SK-N-SH (cell line): ENCODE results near the gene TIAM1. TPM values are rescaled to one million over a fixed set of nuclear protein-coding genes. Genes with fewer than 3 reads are reported as not detected.

ENCODE experiments used
- CTCF ChIA-PET: fragments of 300-600, 350-600 bp; formaldehyde crosslinking; extraction: SDS; loops from one replicate; lab custom pipeline; 2021; lab: Yijun Ruan, JAX
- POLR2A ChIA-PET: fragments of 350-600 bp; sonication (Branson Sonifier 250); formaldehyde crosslinking; extraction: SDS; loops from one replicate; lab custom pipeline; 2020; ENCODE audit warnings: antibody characterized with exemption, inconsistent platforms; lab: Yijun Ruan, JAX
- DNase-seq: peaks from one replicate; pipeline ENCODE4 v3.0.0; 2012
- H2AFZ ChIP-seq: fragments of 200-600 bp; sonication (generic); 2 replicates; pipeline ENCODE4 v1.8.1; 2016; ENCODE audit warnings: antibody characterized with exemption, mild to moderate bottlenecking, low read depth
- H3F3A ChIP-seq: fragments of 200-600 bp; sonication (generic); replicated peaks from 2 replicates; pipeline ENCODE3; 2016; ENCODE audit warnings: antibody characterized with exemption, mild to moderate bottlenecking; ENCODE audit not compliant: insufficient read depth
- H3K27ac ChIP-seq, 2 experiments: fragments of 200-500 bp in 1 of 2; fragments of 200-600 bp in 1 of 2; sonication (Bioruptor generic) in 1 of 2; sonication (generic), shearing (Covaris generic) in 1 of 2; 2 replicates each; pipeline versions ENCODE4 v1.5.1 to v1.6.1; 2014 to 2016; ENCODE audit warnings: low read depth in 2 of 2, inconsistent platforms in 1 of 2, low read length in 1 of 2, mild to moderate bottlenecking in 1 of 2, mixed read lengths in 1 of 2
- H3K27me3 ChIP-seq: fragments of 200-600 bp; sonication (generic), shearing (Covaris generic); 2 replicates; pipeline ENCODE4 v1.6.1; 2016; ENCODE audit warnings: mixed run types; ENCODE audit not compliant: insufficient read depth
- H3K36me3 ChIP-seq, 2 experiments: fragments of 200-500 bp in 1 of 2; fragments of 200-600 bp in 1 of 2; sonication (Bioruptor generic) in 1 of 2; sonication (generic) in 1 of 2; replicated peaks in 1 of 2; 2 replicates each; pipeline versions ENCODE3 to v1.5.1; 2014 to 2016; ENCODE audit warnings: low read length in 1 of 2, mild to moderate bottlenecking in 1 of 2; ENCODE audit not compliant: insufficient read depth in 2 of 2, control insufficient read depth in 1 of 2
- H3K4me1 ChIP-seq, 2 experiments: fragments of 200-500 bp in 1 of 2; fragments of 200-600 bp in 1 of 2; sonication (Bioruptor generic) in 1 of 2; sonication (generic), shearing (Covaris generic) in 1 of 2; 2 replicates each; pipeline versions ENCODE4 v1.5.1 to v1.6.1; 2014 to 2016; ENCODE audit warnings: low read depth in 1 of 2, low read length in 1 of 2, mixed run types in 1 of 2; ENCODE audit not compliant: insufficient read depth in 2 of 2, control insufficient read depth in 1 of 2
- H3K4me2 ChIP-seq: fragments of 200-600 bp; sonication (generic), shearing (Covaris generic); 2 replicates; pipeline ENCODE4 v1.6.1; 2017; ENCODE audit warnings: mixed run types
- H3K4me3 ChIP-seq, 2 experiments: fragments of 200-500 bp in 1 of 2; fragments of 200-600 bp in 1 of 2; sonication (Bioruptor generic) in 1 of 2; sonication (generic), shearing (Covaris generic) in 1 of 2; 2 replicates each; pipeline versions ENCODE4 v1.5.1 to v1.8.1; 2014 to 2016; ENCODE audit warnings: low read depth in 2 of 2, inconsistent platforms in 1 of 2, low read length in 1 of 2, mild to moderate bottlenecking in 1 of 2, mixed read lengths in 1 of 2, moderate library complexity in 1 of 2
- H3K79me2 ChIP-seq: fragments of 200-600 bp; sonication (generic); 2 replicates; pipeline ENCODE4 v1.8.1; 2017; ENCODE audit warnings: mild to moderate bottlenecking; ENCODE audit not compliant: insufficient read depth
- H3K9ac ChIP-seq: fragments of 200-600 bp; sonication (generic); 2 replicates; pipeline ENCODE4 v1.6.1; 2017; ENCODE audit warnings: mixed run types
- H3K9me2 ChIP-seq: fragments of 200-600 bp; sonication (generic); 2 replicates; pipeline ENCODE4 v1.6.1; 2017; ENCODE audit warnings: mixed run types
- H3K9me3 ChIP-seq: fragments of 200-600 bp; sonication (generic); 2 replicates; pipeline ENCODE4 v1.6.1; 2017; ENCODE audit warnings: mixed run types, mild to moderate bottlenecking, moderate library complexity
- H4K20me1 ChIP-seq: fragments of 200-600 bp; sonication (generic); 2 replicates; pipeline ENCODE4 v1.6.1; 2017; ENCODE audit warnings: mild to moderate bottlenecking, mixed run types; ENCODE audit not compliant: insufficient read depth
- CHD2 ChIP-seq: fragments of 150-350 bp; IDR thresholded peaks from 2 replicates; pipeline ENCODE4 v1.6.1; 2018; ENCODE audit warnings: low read length; ENCODE audit not compliant: partially characterized antibody
- CTCF ChIP-seq: fragments of 200-600 bp; sonication (generic); IDR thresholded peaks from 2 replicates; pipeline ENCODE4 v1.6.1; 2017; ENCODE audit warnings: antibody characterized with exemption, mild to moderate bottlenecking, moderate library complexity
- ELF1 ChIP-seq: IDR thresholded peaks from 2 replicates; pipeline ENCODE4 v1.4.0; 2012
- EP300 ChIP-seq, 2 experiments: IDR thresholded peaks; 2 replicates each; pipeline versions ENCODE4 v1.4.0 to v1.6.1; 2012; ENCODE audit warnings: borderline replicate concordance in 1 of 2, low read depth in 1 of 2, low read length in 1 of 2
- FOXJ3 ChIP-seq: sonication (generic); formaldehyde crosslinking; IDR thresholded peaks from 2 replicates; pipeline ENCODE4 v1.5.1; 2020; ENCODE audit warnings: mild to moderate bottlenecking, missing genetic modification reagents
- GABPA ChIP-seq: IDR thresholded peaks from 2 replicates; pipeline ENCODE4 v1.4.0; 2012; ENCODE audit warnings: low read depth, mild to moderate bottlenecking
- GATA2 ChIP-seq: sonication (generic); formaldehyde crosslinking; IDR thresholded peaks from 2 replicates; pipeline ENCODE4 v1.5.0; 2020; ENCODE audit warnings: mild to moderate bottlenecking, missing genetic modification reagents
- MAX ChIP-seq: IDR thresholded peaks from 2 replicates; pipeline ENCODE4 v1.4.0; 2012; ENCODE audit warnings: low read depth
- MEF2A ChIP-seq: IDR thresholded peaks from 2 replicates; pipeline ENCODE4 v1.4.0; 2012; ENCODE audit warnings: low read depth, borderline replicate concordance
- NFIC ChIP-seq: IDR thresholded peaks from 2 replicates; pipeline ENCODE4 v1.4.0; 2012; ENCODE audit warnings: borderline replicate concordance
- NRF1 ChIP-seq: IDR thresholded peaks from 2 replicates; pipeline ENCODE4 v1.6.1; 2012; ENCODE audit warnings: low read depth, mild to moderate bottlenecking, low read length
- PBX3 ChIP-seq: IDR thresholded peaks from 2 replicates; pipeline ENCODE4; 2012
- RAD21 ChIP-seq: IDR thresholded peaks from 2 replicates; pipeline ENCODE4 v1.6.1; 2012; ENCODE audit warnings: mild to moderate bottlenecking, low read length
- RCOR1 ChIP-seq: fragments of 150-350 bp; IDR thresholded peaks from 2 replicates; pipeline ENCODE4 v1.6.1; 2017; ENCODE audit warnings: antibody characterized with exemption, low read length
- RFX5 ChIP-seq: IDR thresholded peaks from 2 replicates; pipeline ENCODE4 v1.6.1; 2012; ENCODE audit warnings: mild to moderate bottlenecking, improper control_type of control experiment, low read length
- SMC3 ChIP-seq: IDR thresholded peaks from 2 replicates; pipeline ENCODE4 v1.6.1; 2012; ENCODE audit warnings: low read depth, low read length, improper control_type of control experiment
- TAF1 ChIP-seq: IDR thresholded peaks from 2 replicates; pipeline ENCODE4 v1.6.1; 2012; ENCODE audit warnings: low read depth, mild to moderate bottlenecking, low read length, moderate library complexity, borderline replicate concordance
- TCF12 ChIP-seq: IDR thresholded peaks from 2 replicates; pipeline ENCODE4 v1.4.0; 2012
- WGBS: methylation state at CpG from one replicate; pipeline ENCODE4 v1.1.6; 2017; ENCODE audit warnings: low lambda C conversion rate; 5-methylcytosine and 5-hydroxymethylcytosine counted together
- polyA plus RNA-seq, 3 experiments: library from polyadenylated mRNA; depleted of rRNA; stranded (reverse); fragments of >200 nt; gene quantifications; 2 replicates each; pipeline ENCODE4 v1.2.3, GENCODE V29; 2012

Gene TIAM1
- polyA plus RNA-seq, 1 of the 3 experiments (the other 2 are of a cell fraction) = 1.7 TPM

DNA sequence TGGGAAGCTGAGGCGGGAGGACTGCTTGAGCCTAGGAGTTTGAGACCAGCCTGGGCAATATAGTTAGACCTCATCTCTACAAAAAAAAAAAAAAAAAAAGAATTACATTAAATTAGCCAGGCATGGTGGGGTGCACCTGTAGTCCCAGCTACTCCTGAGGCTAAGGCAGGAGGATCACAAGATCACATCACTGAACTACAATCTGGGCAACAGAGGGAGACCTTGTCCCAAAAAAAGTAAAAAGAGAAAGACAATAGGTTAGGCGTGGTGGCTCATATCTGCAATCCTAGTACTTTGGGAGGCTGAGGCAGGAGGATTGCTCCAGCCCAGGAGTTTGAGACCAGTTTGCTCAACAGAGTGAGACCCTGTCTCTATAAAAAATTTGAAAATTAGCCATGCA, 130.3 kb downstream of the TIAM1 start:
- Histone ChIP-seq H4K20me1 (no peaks in the 10 kb centered on the region), H3K4me3 (no peak overlapping the region), H3K79me2 (no peaks in the 10 kb centered on the region)
- 78% methylated on average over 2 of the region's 2 CpGs for WGBS
- no peak for DNase-seq
- no peak for TF ChIP-seq GABPA
- TF ChIP-seq MAX = no peak
- TF ChIP-seq CHD2 = no peak
- no peak for TF ChIP-seq EP300 (IDR thresholded peaks at IDR 0.05; ENCODE audit: borderline replicate concordance in 1 of 2, low read depth in 1 of 2, low read length in 1 of 2)
- no peak for TF ChIP-seq ELF1
- TF ChIP-seq RAD21 = peak; percentile 40
- no peak for TF ChIP-seq TAF1
- TF ChIP-seq SMC3 = no peak
- 0 out of 2 replicates have a peak, but pooled peaks have one; percentile 23 for TF ChIP-seq CTCF
- no peak for TF ChIP-seq GATA2 (CRISPR knock-in tag)
- no peak for TF ChIP-seq PBX3
- TF ChIP-seq, all 33 proteins: peak for 2
- Histone ChIP-seq H2AFZ (no peak overlapping the region), H3K27me3 (no peaks in the 10 kb centered on the region), H3K36me3 (no peaks in the 10 kb centered on the region), H3K27ac (no peak overlapping the region), H3K4me2 (no peak overlapping the region), H3K9ac (no peak overlapping the region), H3K9me2 (no peaks in the 10 kb centered on the region), H3K9me3 (no peaks in the 10 kb centered on the region), H3F3A (no peaks in the 10 kb centered on the region), H3K4me1 (no peaks in the 10 kb centered on the region)
- ChIA-PET CTCF (interaction anchor here (1.4 to 1.8 kb wide), 3 partner anchors 12 to 367 kb away, joined by 3 to 5 read pairs (median 5); no protein-coding TSS in a partner anchor), POLR2A (no interaction called here)

GRCh38 chr21:31211836-31212235, 132.2 kb downstream of the TIAM1 start:
- H4K20me1 ChIP-seq = no peaks in the 10 kb centered on the region
- H3K9ac ChIP-seq = no peak overlapping the region
- H3K27ac ChIP-seq = no peak overlapping the region
- H3K27me3 ChIP-seq = no peaks in the 10 kb centered on the region
- no peak overlapping the region for H3K4me2 ChIP-seq
- no peaks in the 10 kb centered on the region for H3F3A ChIP-seq
- no peak overlapping the region for H2AFZ ChIP-seq
- 79% methylated on average over 2 of the region's 2 CpGs for WGBS
- H3K36me3 ChIP-seq = no peaks in the 10 kb centered on the region
- no peaks in the 10 kb centered on the region for H3K9me2 ChIP-seq
- no peak for DNase-seq
- no peaks in the 10 kb centered on the region for H3K4me1 ChIP-seq
- H3K4me3 ChIP-seq = no peak overlapping the region
- TF ChIP-seq SMC3 = no peak
- TF ChIP-seq CTCF = no peak
- no peak for TF ChIP-seq GATA2 (CRISPR knock-in tag)
- no peak for TF ChIP-seq NFIC
- no peak for TF ChIP-seq NRF1
- TF ChIP-seq RCOR1 = no peak
- TF ChIP-seq RFX5 = no peak
- no peak for TF ChIP-seq FOXJ3 (CRISPR knock-in tag)
- no peak for TF ChIP-seq TCF12
- TF ChIP-seq CHD2 = no peak
- no peak for TF ChIP-seq MEF2A
- POLR2A ChIA-PET = no interaction called here
- no peaks in the 10 kb centered on the region for H3K9me3 ChIP-seq
- CTCF ChIA-PET = interaction anchor here (1.0 kb wide), 1 partner anchor 13 kb away, joined by 3 read pairs; no protein-coding TSS in a partner anchor
- no peaks in the 10 kb centered on the region for H3K79me2 ChIP-seq
